OCI-LY1 (cell line): ENCODE results near the gene ZNF277.

ENCODE experiments used
- CTCF ChIP-seq: fragments of 200-600 bp; sonication (generic), shearing (Covaris generic); IDR thresholded peaks from 2 replicates; pipeline ENCODE4 v1.5.1; 2017; ENCODE audit warnings: mild to moderate bottlenecking, antibody characterized with exemption, low read length, moderate library complexity, mixed read lengths
- EZH2 ChIP-seq: fragments of 200-600 bp; sonication (generic), shearing (Covaris generic); IDR thresholded peaks from 2 replicates; pipeline ENCODE4 v1.8.0; 2017; ENCODE audit warnings: borderline replicate concordance, mixed run types, mild to moderate bottlenecking, antibody characterized with exemption, low read length, moderate library complexity, mixed read lengths

GRCh38 chr7:112260911-112261310 is 54.4 kb downstream of the ZNF277 start:
- TF ChIP-seq CTCF: no peak
- TF ChIP-seq EZH2: no peak
